KOPT-K1 (cell line): ENCODE measurements around the gene MITF.

ENCODE experiments used
- H3K27ac ChIP-seq: fragments of 200-600 bp; sonication (generic); 2 replicates; pipeline ENCODE4 v1.5.1; 2016; ENCODE audit warnings: antibody characterized with exemption, mild to moderate bottlenecking, low read depth, low read length; ENCODE audit not compliant: poor library complexity, severe bottlenecking
- H3K36me3 ChIP-seq: fragments of 200-600 bp; sonication (generic); 2 replicates; pipeline ENCODE4 v1.5.1; 2017; ENCODE audit warnings: antibody characterized with exemption, mild to moderate bottlenecking, low read length, moderate library complexity; ENCODE audit not compliant: insufficient read depth
- H3K9me3 ChIP-seq: fragments of 200-600 bp; sonication (generic); 2 replicates; pipeline ENCODE4 v1.5.1; 2017; ENCODE audit warnings: antibody characterized with exemption, low read length, mild to moderate bottlenecking; ENCODE audit not compliant: insufficient read depth, poor library complexity, severe bottlenecking

Gene MITF

DNA sequence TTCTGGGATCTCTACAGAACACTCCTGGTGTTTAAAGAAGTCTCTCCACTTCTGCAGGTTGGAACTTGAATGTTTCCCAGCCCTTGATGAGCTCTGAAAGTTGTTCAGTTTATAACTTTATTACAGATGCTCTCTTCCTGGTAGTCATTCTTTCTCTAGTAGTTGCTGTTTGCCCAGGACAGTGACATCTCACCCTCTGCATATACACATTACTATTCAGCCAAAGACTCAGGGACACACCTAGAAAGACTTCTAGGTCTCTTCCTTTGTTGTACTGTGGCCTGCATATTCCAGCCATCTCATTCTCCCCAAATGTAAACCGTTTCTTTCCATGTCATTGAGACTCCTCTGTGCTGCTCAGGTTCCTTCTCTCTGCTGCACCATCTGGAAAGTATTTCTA is 76.7 kb downstream of the MITF start:
- Histone ChIP-seq H3K27ac (no peak overlapping the region), H3K9me3 (no peaks in the 10 kb centered on the region), H3K36me3 (no peaks in the 10 kb centered on the region)

DNA sequence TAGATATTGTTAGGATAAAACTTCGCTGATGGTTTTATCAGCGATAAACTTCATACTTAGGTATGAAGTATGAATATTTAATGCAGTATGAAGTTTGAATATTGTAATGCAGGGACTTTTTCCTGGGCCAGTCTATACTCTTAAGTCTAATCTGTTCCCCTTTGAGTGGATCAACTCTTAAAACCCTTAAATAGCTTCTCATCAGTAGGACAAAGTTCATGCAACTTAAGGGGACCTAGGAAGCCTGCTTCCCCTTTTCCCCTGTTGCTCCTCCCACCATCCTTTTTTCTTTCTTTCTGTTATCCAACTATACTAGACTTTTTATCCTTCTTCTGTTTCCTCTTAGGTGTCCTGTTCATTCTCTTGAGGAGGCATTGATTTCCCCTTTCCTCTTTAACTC is 78.7 kb downstream of the MITF start:
- H3K9me3 ChIP-seq: no peaks in the 10 kb centered on the region
- no peaks in the 10 kb centered on the region for H3K36me3 ChIP-seq

DNA sequence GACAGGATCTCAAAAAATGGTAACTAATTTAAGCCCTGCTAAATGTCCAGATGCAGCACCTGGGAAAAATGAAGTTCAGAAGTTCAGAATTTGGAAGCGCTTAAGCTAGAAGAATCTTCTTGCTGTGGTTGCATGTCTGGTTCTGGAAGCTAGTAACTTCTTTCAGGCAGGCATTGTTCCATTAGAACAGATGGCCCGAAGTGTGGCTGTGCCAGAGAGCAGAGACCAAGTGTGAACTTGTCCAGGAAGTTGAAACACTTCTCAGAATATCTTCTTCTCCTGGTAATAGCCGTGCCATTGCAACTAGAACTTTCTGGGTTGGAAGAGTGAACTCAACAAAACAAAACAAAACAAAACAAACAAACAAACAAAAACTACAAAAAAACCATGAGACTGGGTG is 80.0 kb downstream of the MITF start:
- no peak overlapping the region for H3K27ac ChIP-seq
- no peaks in the 10 kb centered on the region for H3K36me3 ChIP-seq
- H3K9me3 ChIP-seq: no peaks in the 10 kb centered on the region

More for the DNA sequence above, 78.7 kb downstream of the MITF start:
- H3K27ac ChIP-seq: no peak overlapping the region

DNA sequence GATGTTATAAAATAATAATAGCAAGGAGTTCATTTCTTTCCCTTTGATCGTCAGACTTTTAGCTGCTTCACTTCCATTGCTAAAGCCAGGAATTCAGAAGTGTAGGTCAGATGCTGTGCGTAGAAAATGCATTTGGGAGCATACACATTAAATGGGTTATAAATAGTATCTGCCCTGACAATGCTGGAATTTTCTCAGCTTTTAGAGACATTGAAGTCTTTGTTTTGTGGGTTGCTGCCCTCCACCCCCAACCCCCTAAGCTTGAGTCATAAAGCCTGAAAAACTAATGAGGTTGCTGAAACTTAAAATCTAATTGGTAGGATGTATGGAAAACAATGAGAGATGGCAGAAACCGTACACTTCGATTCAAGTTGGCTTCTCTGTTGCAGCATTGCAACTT is 81.9 kb downstream of the MITF start:
- H3K36me3 ChIP-seq: no peaks in the 10 kb centered on the region

DNA sequence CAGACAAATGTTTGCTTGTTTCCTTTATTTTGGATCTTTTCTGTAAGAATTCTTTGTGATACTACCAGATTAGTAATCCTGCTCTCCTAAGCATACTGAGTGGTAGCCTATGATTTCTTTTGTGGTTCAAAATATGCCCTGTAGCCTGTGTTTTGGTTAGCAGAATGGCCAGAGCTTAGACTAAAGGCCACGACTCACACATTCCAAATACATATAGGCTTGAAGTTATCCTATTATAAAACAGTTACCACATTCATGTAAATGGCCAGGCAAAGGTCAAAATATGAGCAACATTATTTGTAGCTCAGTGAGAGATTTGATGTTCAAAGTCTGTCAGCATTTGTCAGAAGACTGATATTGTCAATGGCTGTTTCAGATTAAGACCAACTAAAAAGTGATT is 84.5 kb downstream of the MITF start:
- H3K27ac ChIP-seq: no peak overlapping the region
- H3K9me3 ChIP-seq: no peaks in the 10 kb centered on the region
- no peaks in the 10 kb centered on the region for H3K36me3 ChIP-seq

More for the DNA sequence above, 81.9 kb downstream of the MITF start:
- H3K27ac ChIP-seq: no peak overlapping the region
- H3K9me3 ChIP-seq: no peaks in the 10 kb centered on the region

DNA sequence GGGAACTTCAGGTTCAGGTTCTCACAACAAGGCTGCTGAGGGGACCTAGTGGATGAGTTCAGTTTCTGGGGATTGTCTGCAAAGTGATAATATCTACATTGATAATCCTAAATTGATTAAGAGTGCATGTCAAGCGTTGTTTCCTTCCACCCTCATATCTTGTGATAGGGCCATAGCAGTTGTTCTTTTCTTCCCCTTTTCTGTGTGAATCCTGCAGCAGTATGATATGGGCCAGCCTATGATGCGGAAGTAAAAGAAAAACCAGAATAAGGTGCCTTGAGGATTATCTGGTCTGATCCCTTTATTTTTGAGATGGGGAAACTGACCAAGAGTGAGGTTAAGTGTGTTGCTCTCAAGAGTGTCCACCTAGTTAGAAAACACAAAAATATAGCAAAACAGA is 86.2 kb downstream of the MITF start:
- H3K27ac ChIP-seq: no peak overlapping the region
- H3K36me3 ChIP-seq: no peaks in the 10 kb centered on the region
- H3K9me3 ChIP-seq: no peaks in the 10 kb centered on the region

DNA sequence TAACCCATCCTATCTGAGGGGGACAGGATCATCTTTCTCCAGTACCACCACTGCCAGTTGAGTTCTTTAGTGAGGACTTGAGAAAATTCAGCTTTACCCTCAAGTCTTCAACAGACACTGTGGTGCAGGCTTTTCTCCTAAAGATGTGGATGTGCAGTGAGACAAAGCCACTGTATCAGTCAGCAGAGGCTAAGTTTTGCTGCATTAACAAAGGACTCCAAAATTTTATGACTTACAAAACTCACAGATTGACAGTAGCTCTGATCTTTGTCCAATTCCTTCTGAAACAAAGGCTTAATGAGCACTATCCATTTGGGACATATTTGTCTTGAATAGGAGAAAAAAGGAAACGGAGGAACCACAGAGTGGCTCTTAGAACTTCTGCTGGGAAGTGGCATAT is 87.9 kb downstream of the MITF start:
- no peaks in the 10 kb centered on the region for H3K9me3 ChIP-seq
- no peak overlapping the region for H3K27ac ChIP-seq
- H3K36me3 ChIP-seq: no peaks in the 10 kb centered on the region

DNA sequence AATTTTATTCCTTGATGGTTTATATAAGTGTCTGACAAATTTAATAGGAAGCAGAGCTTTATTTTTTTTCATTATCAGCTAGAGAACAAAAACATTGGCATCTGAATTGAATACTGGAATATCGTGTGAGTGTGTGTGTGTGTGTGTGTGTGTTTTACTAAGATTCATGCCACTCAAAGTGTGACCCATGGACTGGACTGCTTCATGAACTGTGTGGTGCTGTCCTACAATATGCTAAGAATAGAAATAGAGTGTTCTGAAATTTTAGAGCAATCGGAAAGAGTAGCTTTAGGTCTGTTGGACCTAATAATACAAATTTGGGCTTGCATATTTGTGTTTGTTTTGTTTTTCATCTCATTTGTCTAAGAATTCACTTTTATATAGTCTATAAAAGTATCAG is 89.6 kb downstream of the MITF start:
- Histone ChIP-seq H3K36me3 (no peaks in the 10 kb centered on the region), H3K9me3 (no peaks in the 10 kb centered on the region), H3K27ac (no peak overlapping the region)

DNA sequence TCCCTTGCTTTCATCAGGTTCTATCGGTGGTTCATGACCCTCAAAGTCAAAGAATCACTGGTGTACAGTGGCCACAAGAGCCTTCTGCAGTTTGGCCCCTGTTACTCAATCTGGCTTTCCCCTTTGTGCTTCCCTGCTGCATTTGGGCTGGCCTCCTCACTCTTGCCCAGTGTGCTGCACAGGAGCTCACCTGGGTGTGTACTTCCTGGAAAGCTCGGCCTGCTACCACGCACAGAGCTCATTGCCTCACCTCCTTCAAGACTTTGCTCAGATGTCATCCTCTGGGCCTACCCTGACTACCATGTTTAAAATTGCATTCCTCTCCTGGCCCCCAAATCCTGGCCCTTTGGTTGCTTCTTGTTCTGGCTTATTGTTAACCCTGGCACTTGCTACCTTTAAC is 90.9 kb downstream of the MITF start:
- Histone ChIP-seq H3K27ac (no peak overlapping the region), H3K9me3 (peaks cover 3% of the 10 kb centered on the region), H3K36me3 (no peaks in the 10 kb centered on the region)

DNA sequence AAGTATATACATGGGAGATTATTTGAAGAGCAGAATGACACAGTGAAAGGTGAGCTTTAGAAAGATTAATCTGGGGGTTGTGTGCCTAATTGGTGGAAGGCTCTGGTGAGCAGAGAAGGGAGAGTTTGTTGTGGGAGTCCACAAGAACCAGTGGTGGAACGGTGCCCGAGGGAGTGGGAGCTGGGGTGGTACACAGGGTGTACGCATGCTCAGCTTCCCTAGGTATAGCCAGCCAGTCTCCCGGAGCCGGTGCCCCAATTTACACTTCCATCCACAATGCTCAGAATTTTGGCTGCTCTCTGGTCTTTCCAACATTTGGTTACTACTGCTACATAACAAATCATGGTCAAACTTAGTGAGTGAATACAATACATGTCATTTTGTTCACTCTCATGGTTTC is 92.5 kb downstream of the MITF start:
- H3K9me3 ChIP-seq: peaks cover 9% of the 10 kb centered on the region
- H3K27ac ChIP-seq: no peak overlapping the region
- H3K36me3 ChIP-seq: no peaks in the 10 kb centered on the region

DNA sequence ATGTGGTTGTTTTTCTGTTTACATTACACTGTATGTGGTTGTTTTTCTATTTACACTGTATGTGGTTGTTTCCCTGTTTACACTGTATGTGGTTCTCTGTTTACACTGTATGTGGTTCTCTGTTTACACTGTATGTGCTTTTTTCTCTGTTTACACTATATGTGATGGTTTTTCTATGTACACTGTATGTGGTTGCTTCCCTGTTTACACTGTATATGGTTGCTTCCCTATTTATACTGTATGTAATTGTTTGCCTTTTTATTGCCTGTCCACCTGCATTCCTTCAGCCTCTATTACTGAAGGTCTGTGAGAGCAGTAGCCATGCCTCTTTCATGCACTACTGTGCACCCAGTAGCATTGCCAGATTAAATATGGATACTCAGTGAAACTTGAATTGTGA is 94.3 kb downstream of the MITF start:
- Histone ChIP-seq H3K36me3 (no peaks in the 10 kb centered on the region), H3K27ac (no peak overlapping the region), H3K9me3 (peaks cover 9% of the 10 kb centered on the region)

DNA sequence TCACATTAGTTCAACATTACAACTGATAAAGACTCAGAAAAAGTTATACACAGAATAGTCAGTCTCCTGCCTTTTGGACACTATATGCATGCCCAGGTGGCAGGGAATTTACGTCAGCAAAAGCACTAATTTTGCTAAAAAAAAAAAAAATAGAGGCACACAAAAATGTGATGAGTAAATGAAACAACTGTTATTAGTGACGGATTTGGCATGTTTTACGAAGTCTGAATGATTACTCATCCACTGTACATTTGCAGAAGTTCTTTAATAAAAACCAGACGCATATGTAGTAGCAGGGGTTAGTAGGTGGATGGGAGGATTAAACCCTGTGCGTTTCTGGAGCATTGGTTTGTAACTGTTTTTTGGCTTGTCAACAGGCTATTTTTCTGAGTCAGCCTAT is 99.0 kb downstream of the MITF start:
- Histone ChIP-seq H3K9me3 (peaks cover 9% of the 10 kb centered on the region), H3K36me3 (no peaks in the 10 kb centered on the region), H3K27ac (no peak overlapping the region)

DNA sequence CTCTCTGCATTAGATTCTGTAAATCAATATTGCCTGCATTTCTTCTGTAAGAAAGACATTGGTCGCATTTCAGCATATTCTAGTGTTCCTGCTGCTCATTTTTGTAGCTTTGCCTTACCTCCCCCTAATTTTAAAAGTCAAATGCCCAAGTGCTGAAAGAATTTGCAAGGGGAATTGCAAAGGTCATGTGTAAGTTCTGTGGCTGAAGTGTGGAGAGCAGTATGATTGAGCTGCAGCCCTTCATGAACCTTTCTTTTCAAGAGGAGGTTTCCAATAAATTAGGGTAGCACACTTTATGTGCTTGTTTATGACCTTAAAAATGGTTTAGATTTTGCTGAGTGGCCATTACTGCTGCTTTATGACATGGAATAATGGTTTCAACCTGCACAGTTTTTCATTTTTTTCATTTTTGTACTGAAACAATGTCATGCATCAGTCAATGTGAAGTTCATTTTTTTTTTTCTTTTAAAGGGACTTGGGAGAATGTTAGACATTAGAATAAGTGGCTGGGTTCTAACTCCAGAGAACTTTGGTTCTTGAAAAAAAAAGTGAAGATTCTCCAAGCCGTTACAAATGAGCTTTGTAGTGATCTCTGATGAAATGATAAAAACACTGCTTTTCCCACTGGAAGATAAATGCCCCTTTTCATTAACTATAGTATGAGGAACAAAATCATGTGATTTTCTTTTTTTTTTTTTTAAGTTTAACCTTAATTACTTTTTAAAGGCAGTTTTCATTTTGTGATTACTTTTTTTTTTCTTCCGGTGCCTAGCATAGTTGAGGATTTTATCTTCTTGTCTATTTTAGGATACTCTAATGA is 99.6 kb downstream of the MITF start:
- H3K36me3 ChIP-seq: no peaks in the 10 kb centered on the region
- H3K27ac ChIP-seq: no peak overlapping the region
- H3K9me3 ChIP-seq: peaks cover 9% of the 10 kb centered on the region

DNA sequence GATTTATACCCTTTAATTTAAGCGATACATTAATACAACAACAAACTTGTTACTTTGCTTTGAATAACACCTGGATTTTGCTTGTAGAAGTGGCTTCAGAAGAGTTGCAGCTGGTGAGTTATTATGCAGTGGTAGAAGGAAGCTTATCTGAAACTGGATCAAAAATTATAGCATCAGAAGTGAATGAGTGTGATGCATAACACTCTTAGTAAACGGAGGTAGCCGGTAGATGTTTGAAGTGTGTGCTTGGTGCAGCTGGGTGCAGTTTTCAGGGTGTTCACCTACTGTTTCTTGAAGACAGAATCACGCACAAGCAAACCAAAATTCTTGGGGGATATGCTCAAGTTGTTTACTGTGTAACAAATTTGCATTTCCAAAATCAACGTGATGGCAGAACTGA is 103.1 kb downstream of the MITF start:
- no peaks in the 10 kb centered on the region for H3K36me3 ChIP-seq
- H3K27ac ChIP-seq: no peak overlapping the region
- H3K9me3 ChIP-seq: no peaks in the 10 kb centered on the region

DNA sequence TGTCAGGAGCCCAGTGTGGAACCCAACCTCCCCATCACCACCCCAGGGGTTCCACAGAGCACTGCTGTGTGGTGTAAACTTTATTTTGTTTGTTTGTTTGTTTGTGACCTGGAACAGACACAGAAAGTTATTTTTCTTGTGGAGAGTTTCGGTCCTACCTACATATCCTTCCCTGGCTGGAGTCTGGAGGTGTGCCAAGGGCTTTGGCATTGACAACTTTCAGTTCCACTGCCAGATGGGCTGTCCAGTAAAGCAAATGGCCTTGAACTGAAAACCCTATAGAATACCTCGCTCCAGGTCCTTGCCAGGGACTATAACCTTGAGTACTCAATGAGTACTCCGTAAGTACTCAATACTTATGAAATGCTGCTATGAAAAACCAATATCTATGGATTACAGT is 103.5 kb downstream of the MITF start:
- Histone ChIP-seq H3K9me3 (no peaks in the 10 kb centered on the region), H3K27ac (no peak overlapping the region), H3K36me3 (no peaks in the 10 kb centered on the region)

DNA sequence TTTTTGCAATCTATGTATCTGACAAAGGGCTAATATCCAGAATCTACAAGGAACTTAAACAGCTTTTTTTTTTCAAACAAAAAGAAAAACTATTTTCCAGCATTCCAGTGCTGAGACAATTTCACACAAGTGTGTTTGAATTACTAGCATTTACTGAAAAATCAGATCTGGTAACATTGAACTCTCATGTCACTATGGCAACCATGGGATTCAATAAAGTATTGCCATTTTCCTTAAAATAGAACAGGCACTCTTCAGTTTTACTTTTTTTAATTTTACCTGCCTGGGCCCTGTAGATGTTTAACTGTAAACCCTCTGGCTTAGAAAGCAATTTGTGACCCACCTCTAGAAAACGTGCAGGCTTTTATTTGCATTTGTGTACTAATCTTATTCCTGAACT is 105.4 kb downstream of the MITF start:
- no peaks in the 10 kb centered on the region for H3K9me3 ChIP-seq
- H3K36me3 ChIP-seq: no peaks in the 10 kb centered on the region
- H3K27ac ChIP-seq: no peak overlapping the region
